Neutrophil (primary cell): ENCODE data around the gene RAB5B.

Experiments used
- H3K27ac ChIP-seq: fragments of 200-600 bp; sonication (generic); 2 replicates; pipeline ENCODE4 v1.5.1; 2016; ENCODE audit warnings: mild to moderate bottlenecking, moderate library complexity
- H3K27me3 ChIP-seq: fragments of 200-600 bp; sonication (generic); 2 replicates; pipeline ENCODE4 v1.6.0; 2016; ENCODE audit warnings: mild to moderate bottlenecking
- H3K36me3 ChIP-seq: fragments of 200-600 bp; sonication (generic); 2 replicates; pipeline ENCODE4 v1.5.1; 2017
- H3K4me1 ChIP-seq, 2 experiments: fragments of 200-600 bp in 1 of 2; sonication (generic) in 1 of 2; 1 replicate in 1 of 2; 2 replicates in 1 of 2; pipeline versions ENCODE4 v1.5.1 to v1.6.1; 2013 to 2016; ENCODE audit warnings: low read depth in 1 of 2, low read length in 1 of 2, mild to moderate bottlenecking in 1 of 2, moderate library complexity in 1 of 2; ENCODE audit not compliant: control insufficient read depth in 1 of 2, insufficient read depth in 1 of 2
- H3K4me3 ChIP-seq, 2 experiments: fragments of 200-600 bp in 1 of 2; sonication (generic) in 1 of 2; 1 replicate in 1 of 2; 2 replicates in 1 of 2; pipeline ENCODE4 v1.5.1; 2013 to 2016; ENCODE audit warnings: low read depth in 1 of 2, low read length in 1 of 2, mild to moderate bottlenecking in 1 of 2, moderate library complexity in 1 of 2
- H3K9me3 ChIP-seq: fragments of 200-600 bp; sonication (generic); 2 replicates; pipeline ENCODE4 v1.5.1; 2016
- TF ChIP-seq, protein P1 (sequence below): fragments of 200-600 bp; sonication (generic); IDR thresholded peaks from 2 replicates; pipeline ENCODE4 v1.5.1; 2016; ENCODE audit warnings: antibody characterized with exemption

Gene RAB5B

DNA sequence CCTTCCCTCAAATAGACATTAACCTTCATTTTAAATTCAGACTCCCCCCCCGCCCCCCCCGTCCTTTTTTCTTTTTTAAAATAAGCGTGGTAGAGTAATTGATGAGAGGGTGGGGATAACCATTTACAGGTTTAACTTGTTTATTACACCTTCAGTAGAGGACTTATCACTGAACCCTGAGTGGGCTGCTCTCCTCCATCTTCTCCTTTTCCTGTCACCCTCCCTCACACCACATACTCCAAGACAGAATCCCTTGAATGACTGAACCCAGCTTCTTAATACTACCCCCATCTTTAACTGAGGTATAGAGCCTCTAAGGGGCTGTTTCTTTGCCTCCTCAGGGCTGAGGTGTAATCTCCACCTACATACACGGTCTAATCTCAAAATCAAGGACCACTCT, 43.3 kb downstream of the RAB5B start:
- Histone ChIP-seq H3K9me3 (no peaks in the 10 kb centered on the region), H3K36me3 (no peaks in the 10 kb centered on the region), H3K27ac (no peak overlapping the region), H3K4me3 (no peak overlapping the region), H3K4me1 (peaks cover 19 to 21% of the 10 kb centered on the region in 2 experiments), H3K27me3 (no peaks in the 10 kb centered on the region)
- TF ChIP-seq, protein P1, sequence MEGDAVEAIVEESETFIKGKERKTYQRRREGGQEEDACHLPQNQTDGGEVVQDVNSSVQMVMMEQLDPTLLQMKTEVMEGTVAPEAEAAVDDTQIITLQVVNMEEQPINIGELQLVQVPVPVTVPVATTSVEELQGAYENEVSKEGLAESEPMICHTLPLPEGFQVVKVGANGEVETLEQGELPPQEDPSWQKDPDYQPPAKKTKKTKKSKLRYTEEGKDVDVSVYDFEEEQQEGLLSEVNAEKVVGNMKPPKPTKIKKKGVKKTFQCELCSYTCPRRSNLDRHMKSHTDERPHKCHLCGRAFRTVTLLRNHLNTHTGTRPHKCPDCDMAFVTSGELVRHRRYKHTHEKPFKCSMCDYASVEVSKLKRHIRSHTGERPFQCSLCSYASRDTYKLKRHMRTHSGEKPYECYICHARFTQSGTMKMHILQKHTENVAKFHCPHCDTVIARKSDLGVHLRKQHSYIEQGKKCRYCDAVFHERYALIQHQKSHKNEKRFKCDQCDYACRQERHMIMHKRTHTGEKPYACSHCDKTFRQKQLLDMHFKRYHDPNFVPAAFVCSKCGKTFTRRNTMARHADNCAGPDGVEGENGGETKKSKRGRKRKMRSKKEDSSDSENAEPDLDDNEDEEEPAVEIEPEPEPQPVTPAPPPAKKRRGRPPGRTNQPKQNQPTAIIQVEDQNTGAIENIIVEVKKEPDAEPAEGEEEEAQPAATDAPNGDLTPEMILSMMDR: no peak

DNA sequence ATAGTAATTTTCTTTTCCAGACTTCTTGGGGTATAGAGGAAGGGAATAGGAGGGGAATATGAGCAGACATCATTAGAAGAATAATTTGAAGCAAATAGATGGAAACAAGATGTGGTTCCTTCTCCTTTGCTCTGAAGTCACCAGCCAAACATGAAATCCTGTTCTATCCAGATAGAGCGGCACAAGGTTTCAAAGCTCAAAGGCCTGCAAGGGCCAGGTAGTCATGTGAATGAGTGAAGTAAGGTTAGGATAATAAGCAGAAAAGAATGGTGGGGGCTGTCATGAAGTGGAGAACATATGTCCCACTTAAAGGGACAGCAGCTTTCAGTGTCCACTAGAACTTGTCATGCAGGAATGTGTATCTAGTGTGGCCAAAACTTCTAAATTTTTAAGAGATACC, 44.5 kb downstream of the RAB5B start:
- no peaks in the 10 kb centered on the region for H3K36me3 ChIP-seq
- H3K4me1 ChIP-seq: peaks cover 20 to 21% of the 10 kb centered on the region in 2 experiments
- no peaks in the 10 kb centered on the region for H3K9me3 ChIP-seq
- H3K4me3 ChIP-seq: no peak overlapping the region
- no peaks in the 10 kb centered on the region for H3K27me3 ChIP-seq
- TF ChIP-seq, protein P1: no peak
- no peak overlapping the region for H3K27ac ChIP-seq

DNA sequence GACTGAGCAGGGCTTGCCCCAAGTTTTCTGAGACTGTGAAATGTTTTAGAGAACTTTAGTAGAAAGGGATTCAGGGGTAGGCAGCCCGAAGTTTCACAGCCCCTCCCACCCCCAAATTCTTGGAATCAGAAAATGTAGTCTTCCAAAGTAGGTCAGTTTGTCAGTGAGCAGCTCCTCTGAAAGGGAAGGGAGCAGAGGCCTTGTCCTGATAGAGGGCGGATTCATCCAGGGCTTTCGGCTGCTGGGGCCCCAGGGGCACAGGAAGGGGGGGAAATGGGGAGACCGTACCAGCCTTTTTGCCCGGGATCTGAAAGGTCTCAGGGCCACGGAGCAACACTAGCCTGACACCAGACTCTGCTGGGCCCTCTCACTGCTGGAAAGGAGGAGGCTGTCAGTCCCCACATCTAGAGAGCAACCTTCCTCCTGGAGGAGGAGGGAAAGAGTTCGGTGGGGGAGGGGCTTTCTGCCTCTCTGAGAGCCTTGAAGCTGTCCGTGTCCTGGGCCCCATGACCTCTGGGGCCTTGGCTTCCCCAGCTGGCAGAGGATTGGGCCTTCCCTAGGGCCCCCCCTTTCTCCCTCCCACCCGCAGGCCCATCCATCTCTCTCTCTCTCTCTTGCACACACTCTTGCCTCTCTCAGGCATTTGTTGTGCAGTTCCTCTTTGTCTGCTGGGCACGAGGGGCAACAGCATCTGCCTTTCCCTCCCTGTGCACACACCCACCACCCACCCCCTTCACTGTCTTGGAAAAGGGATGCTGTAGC, 46.7 kb downstream of the RAB5B start, which contains the start of gene IKZF4:
TSS of gene IKZF4 (plus strand) at position 621 of the 762 bp plus-strand sequence. CDS start 451 bp downstream, outside the sequence.
- Histone ChIP-seq H3K4me3 (peak within 1 kb of the TSS; percentile 45 to 50), H3K36me3 (no peaks in the 10 kb centered on the region), H3K27ac (peak within 1 kb of the TSS; percentile 63), H3K9me3 (no peaks in the 10 kb centered on the region), H3K27me3 (no peaks in the 10 kb centered on the region), H3K4me1 (peaks cover 26% of the 10 kb centered on the region in 2 experiments)
- TF ChIP-seq, protein P1: no peak

DNA sequence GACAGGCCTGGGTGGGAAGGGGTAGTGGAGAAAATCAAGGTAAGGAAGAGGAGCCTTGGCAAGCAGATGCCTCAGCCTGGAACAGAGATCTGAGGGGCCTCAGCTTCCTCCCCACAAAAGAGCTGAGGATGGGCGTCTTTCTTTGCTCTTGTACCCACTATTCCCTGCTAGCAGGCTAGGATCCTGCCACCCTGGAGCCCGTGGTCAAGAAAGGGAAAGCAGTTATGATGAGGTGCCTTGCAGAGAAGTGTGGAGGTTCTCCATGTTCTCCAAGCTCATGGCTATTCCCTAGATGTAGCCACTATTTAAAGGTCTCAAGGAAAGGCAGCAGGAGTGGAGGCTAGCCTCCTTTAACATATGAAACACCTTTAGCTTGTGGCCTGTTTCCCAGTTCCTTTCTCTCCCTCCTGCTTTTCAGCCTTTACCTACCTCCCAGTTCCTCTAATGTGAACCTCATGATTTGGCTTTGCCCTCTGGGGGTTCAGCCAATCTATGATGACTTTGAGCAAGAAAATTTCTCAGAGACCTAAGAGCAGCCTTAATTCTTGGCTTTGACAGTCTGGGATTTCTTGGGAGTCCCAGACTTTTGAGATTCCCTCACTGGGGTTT, 48.1 kb downstream of the RAB5B start:
- no peak overlapping the region for H3K4me3 ChIP-seq

DNA sequence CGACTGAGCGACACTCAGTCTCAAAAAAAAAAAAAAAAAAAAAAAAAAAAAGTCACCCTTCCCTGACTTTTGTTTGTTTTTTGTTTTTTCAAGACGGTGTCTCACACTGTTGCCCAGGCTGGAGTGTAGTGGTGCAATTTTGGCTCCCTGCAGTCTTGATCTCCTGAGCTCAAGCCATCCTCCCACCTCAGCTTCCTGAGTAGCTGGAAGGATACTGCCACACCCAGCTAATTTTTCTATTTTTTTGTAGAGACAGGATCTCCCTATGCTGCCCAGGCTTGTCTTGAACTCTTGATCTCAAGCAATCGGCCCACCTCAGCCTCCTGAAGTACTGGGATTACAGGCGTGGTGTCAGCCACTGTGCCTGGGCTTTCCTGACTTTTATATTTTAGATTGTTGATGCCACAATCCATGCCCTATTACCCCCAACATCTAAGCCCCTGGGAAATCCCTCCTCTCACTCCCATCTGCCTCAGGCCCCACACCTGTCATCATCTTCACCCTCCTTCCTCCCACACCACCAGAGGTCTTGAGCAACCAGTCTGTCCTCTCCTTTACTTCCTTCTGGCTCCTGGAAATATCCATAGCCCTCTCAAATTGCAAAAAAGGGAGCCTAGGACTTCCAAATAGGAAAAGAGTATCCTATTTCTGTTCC, 54.8 kb downstream of the RAB5B start:
- no peaks in the 10 kb centered on the region for H3K9me3 ChIP-seq
- H3K27ac ChIP-seq: peak overlapping the region; percentile 64
- H3K4me1 ChIP-seq: peaks cover 36 to 37% of the 10 kb centered on the region in 2 experiments
- H3K4me3 ChIP-seq: no peak overlapping the region
- TF ChIP-seq, protein P1: no peak
- H3K27me3 ChIP-seq: no peaks in the 10 kb centered on the region
- H3K36me3 ChIP-seq: no peaks in the 10 kb centered on the region

More for the DNA sequence above, 48.1 kb downstream of the RAB5B start:
- Histone ChIP-seq H3K27ac (peak overlapping the region; percentile 63), H3K36me3 (no peaks in the 10 kb centered on the region), H3K9me3 (no peaks in the 10 kb centered on the region), H3K4me1 (peaks cover 26% of the 10 kb centered on the region in 2 experiments), H3K27me3 (no peaks in the 10 kb centered on the region)
- TF ChIP-seq, protein P1: no peak
